ENCODE data around the gene SLC44A5.
A peak's percentile ranks its signal among the peaks of the same experiment; 100 is the strongest.

- peak; percentile 49 to 97 (median 64) for TF ChIP-seq CTCF (IDR thresholded peaks at IDR 0.05)
- no peak for TF ChIP-seq POLR2A (IDR thresholded peaks at IDR 0.05)
These were observed 407.3 kb downstream of the SLC44A5 start for GRCh38 chr1:75203415-75204277.

Measured in thyroid gland (tissue), 4 donors.